HG02588 (cell line): ENCODE results near the gene CDKAL1.
"Not testable (repeated sequence)": the region's sequence is repeated elsewhere in the genome, so short reads cannot be mapped to it uniquely, and the experiment has no call there.

Experiments
- ATAC-seq: cut with Tn5 transposase; IDR thresholded peaks from one replicate; pipeline ENCODE4 v1.9.1; 2021; ENCODE audit warnings: mild to moderate bottlenecking, moderate library complexity; ENCODE audit not compliant: unreplicated experiment

The CDKAL1 gene

DNA sequence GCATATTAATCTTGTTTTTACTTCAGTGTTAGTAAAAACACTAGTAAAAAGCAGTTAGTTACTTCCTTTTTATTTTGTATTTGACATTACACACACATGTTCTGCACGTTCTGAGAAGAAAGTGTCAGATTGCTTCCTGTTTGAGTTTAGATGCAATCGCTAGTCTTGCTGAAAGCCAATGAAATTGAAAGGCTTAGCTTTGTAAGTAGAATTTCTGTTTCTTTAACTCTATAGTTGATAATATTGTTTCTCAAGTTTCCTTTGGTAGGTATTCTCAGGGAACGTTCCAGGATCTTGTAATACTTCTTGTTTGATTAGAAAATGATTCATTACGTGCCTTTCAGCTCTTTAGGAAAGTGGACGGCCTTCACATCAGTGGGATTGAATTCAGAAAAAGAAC is 55.0 kb downstream of the CDKAL1 start:
- no peak for ATAC-seq

DNA sequence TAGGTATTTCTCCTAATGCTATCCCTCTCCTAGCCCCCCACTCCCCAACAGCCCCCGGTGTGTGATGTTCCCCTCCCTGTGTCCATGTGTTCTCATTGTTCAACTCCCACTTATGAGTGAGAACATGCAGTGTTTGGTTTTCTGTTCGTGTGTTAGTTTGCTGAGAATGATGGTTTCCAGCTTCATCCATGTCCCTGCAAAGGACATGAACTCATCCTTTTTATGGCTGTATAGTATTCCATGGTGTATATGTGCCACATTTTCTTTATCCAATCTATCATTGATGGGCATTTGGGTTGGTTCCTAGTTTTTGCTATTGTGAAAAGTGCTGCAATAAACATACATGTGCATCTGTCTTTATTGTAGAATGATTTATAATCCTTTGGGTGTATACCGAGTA is 56.2 kb downstream of the CDKAL1 start:
- ATAC-seq = not testable (repeated sequence)

DNA sequence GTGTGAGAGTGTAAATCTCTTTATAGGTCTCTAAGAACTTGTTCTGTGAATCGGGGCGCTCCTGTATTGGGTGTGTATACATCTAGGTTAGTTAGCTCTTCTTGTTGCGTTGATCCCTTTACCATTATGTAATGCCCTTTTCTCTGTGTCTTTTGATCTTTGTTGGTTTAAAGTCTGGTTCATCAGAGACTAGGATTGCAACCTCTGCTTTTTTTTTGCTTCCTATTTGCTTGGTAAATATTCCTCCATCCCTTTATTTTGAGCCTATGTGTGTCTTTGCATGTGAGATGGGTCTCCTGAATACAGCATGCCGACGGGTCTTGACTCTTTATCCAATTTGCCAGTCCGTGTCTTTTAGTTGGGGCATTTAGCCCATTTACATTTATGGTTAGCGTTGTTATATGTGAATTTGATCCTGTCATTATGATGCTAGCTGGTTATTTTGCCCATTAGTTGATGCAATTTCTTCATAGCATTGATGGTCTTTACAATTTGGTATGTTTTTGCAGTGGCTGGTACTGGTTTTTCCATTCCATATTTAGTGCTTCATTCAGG is 60.1 kb downstream of the CDKAL1 start:
- not testable (repeated sequence) for ATAC-seq

GRCh38 chr6:20599302-20600051 is 65.2 kb downstream of the CDKAL1 start:
- no peak for ATAC-seq

GRCh38 chr6:20600831-20601230 is 66.6 kb downstream of the CDKAL1 start:
- no peak for ATAC-seq

DNA sequence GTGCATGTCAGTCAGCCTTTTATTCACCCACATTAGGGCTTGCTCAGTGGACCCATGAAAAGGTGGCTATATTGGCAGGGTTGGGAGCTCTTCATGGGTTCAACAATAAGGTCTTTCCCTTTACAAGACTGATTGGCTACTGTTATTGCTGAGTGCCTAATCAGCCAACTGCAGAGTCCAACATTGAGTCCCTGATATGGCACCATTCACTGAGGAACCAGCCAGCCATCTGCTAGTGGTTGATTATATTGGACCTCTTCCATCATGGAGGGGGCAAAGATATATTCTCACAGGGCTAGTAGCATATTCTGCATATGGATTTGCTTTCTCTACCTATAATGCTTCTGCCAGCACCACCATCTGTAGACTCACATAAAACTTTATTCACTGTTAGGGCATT is 69.9 kb downstream of the CDKAL1 start:
- ATAC-seq = no peak

GRCh38 chr6:20605061-20605460 is 70.8 kb downstream of the CDKAL1 start:
- no peak for ATAC-seq

DNA sequence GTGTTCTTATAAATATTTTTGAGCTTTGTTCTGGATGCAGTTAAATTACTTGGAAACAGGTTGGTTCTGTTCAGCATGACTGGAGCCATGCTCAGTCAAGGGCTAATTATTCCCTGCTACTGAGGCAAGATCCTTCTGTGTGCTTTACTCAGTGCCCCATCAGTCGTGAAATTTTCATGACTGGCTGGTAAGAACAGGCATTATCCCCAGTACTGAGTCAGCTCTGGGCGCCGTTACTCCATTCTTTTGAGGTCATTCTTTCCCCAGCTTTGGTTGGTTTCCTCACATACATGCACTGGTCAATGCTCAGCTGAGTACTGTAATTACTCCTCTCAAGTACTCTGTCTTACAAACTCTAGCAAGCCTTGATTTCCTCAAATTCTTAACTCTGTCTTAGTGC is 71.3 kb downstream of the CDKAL1 start:
- no peak for ATAC-seq

DNA sequence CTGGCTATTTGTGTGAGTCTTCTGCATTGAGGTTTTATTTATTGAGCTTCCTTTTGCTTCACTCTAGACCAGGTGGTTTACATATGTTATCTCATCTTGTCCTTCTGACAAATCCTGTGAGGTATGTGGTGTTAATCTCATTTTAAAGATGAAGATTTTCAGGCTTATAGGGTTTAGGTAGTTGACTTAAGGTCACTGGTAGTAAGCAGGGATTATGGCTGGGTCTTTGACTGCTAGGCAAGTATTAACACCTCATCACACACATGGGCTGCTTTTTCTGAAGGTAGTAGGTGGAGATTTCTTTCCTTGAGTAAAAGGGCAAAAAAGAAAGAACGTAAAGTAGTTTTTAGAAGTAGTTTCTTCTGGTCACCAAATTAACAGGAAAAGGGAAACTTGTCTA is 72.6 kb downstream of the CDKAL1 start:
- ATAC-seq = no peak

DNA sequence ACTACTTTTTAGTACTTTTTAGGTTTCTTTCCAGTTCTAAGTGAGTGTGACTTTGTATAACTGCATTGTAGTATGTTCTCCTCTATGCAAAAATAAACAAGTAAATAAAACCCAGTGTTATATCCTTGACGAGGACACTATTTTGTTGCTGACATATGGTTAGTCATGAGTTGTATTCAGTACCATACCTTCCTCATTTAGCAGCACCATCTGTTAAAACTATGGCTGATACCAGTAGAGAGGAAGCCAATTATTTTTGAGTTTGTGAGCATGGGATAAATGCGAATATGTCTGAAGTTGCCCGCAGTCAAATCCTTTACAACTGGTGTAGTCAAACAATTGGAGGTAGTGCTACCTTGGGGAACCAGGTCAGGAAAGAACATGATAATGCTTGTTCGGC is 74.1 kb downstream of the CDKAL1 start:
- no peak for ATAC-seq

- ATAC-seq = no peak
These were observed 74.6 kb downstream of the CDKAL1 start for GRCh38 chr6:20608905-20609304.

- not testable (repeated sequence) for ATAC-seq
These were observed 75.7 kb downstream of the CDKAL1 start for GRCh38 chr6:20609924-20610323.

- ATAC-seq = no peak
These were observed 76.5 kb downstream of the CDKAL1 start for GRCh38 chr6:20610636-20611370.

DNA sequence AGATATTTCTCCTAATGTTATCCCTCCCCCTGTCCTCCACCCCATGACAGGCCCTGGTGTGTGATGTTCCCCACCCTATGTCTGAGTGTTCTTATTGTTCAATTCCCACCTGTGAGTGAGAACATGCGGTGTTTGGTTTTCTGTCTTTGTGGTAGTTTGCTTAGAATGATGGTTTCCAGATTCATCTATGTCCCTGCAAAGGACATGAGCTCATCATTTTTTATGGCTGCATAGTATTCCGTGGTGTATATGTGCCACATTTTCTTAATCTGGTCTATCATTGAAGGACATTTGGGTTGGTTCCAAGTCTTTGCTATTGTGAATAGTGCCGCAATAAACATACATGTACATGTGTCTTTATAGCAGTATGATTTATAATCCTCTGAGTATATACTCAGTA is 83.3 kb downstream of the CDKAL1 start:
- ATAC-seq = not testable (repeated sequence)

DNA sequence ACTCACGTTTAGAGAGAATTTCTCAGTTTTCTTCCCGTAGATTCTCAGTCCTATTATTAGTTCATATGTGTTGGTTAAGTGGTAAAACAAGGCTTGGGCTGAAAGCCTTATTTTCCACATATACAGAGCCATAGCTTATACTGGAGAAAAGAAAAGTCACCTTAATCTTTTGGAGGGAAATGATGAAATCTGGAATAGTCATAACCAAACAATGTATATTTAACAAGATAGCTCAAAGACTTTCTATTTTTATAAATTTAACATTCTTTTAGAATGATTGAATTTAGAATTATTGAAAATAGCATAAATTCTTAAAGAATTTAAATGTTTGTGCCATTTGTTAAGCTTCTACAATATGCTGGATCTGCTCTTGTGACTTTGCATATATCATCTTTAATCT is 85.8 kb downstream of the CDKAL1 start:
- no peak for ATAC-seq

- ATAC-seq = no peak
These were observed 89.5 kb downstream of the CDKAL1 start for GRCh38 chr6:20623761-20624160.

DNA sequence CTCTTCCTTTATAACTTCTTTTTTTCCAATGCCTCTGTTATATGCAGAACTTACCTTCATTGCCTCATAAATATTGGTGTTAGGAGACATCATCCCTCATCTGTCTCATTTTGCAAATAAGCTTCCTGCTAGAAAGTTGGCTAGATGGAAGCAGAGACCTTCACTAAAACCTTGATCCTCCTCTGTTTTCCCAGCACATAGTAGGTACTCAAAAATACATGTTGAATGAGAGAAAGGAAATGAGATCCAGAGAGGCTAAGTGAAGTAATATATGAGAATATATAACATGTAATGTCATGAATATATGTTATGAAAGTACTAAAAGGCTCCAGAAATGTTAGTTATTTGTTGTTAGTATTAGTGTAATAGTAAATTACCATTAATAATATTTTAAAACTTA is 91.9 kb downstream of the CDKAL1 start:
- no peak for ATAC-seq

- ATAC-seq = no peak
These were observed 95.3 kb downstream of the CDKAL1 start for GRCh38 chr6:20629509-20629908.

DNA sequence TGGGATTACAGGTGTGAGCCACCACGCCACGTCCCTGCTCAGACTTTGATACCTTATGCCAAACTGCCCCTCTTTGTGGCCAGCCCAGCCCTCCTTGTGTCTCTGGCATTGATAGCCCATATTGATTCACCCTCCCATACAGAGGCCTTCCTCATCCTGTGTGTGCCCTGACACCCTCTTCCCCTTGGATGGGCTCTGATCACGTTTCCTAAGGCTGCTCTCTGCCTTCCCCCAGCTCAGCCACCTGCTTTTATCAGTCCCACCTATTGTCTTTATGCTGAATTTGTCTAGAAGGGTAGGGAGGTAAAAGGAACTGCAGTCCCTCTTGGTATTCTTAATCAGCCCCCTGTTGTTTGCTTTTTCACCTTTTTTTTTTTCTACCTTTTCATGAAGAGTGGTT is 95.9 kb downstream of the CDKAL1 start:
- no peak for ATAC-seq

DNA sequence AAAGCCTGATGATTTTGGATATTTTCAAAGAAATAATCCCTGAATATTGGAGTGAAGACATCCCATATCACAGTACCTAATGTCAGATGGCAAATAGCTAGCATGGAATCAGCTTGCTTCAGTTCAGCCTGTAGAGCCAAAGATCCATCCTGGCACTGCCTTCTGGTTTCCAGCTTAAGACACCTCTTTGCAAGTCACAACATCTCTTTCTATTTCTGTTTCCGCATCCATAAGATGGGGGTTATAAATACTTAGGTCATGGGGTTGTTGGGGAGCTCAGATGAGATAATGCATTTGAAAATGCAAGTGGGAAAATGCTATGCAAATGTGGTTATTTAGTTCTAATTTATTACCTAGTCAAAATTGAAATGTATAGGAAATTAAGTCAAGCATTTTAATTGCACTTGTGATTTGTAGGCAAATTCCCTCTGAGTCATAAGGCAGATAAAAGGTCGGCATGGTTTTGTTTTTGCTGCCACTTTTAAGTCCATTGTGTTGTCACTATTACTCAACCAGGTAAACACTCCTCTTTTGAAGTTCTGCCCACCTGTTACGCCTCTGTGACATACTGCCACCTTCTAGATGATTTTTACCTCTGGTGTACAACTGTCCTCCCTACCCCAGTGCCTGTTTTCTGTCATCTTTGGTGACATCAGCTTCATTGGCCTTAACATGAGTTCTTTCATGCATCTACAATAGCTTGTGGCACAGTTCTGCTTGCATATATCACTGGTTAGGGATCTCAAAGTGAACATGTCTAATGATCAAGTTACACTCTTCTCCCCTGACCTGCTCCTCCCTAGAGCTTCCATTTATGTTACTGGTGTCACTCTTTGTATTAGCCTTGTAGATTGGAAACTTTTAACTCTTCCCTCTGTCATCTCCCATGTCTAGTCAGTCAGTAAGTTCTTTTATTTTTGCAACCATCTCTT is 96.6 kb downstream of the CDKAL1 start:
- ATAC-seq = no peak

DNA sequence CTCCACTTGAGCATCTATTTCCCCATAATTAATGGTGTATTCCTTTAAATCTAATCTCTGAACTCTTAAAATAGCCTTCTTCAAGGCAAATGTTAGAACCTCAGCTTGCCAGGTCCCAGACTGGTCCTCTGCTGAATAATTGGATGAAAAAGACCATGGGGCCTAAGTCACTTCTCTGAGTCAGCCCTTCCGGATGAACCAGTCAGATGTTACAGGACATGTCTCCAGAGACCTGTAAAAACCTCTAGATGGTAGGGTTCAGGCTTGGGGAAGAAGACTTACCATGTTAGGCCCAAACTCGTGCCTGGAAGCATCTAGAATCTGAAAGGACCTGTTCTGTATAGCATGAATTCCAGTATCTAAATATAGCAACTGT is 97.3 kb downstream of the CDKAL1 start:
- no peak for ATAC-seq
